ENCODE results near the gene CALR. TPM values are rescaled to one million over a fixed set of nuclear protein-coding genes. Genes with fewer than 3 reads are reported as not detected.

CALR gene
- total RNA-seq, 2 experiments from 2014 or later: 875 to 886 TPM

Small RNAs within 50 kb of the gene (microRNA-seq; reads per million reads assigned to microRNA genes)
- not detected for gene MIR5695
- gene MIR6515: 6.3 reads per million, percentile 8 among the genes with 10 or more reads in this experiment

Other genes with a start within 250 kb of the CALR start
- gene FBXW9, start 242.0 kb upstream of the CALR start, total RNA-seq: 1 to 10 TPM; 6.0 to 6.1 TPM
- gene TNPO2, start 214.7 kb upstream of the CALR start, total RNA-seq: 10 to 100 TPM; 84.3 to 93.1 TPM
- gene TRIR, start 203.9 kb upstream of the CALR start, total RNA-seq: 100 to 1,000 TPM; 206 to 228 TPM
- 10 to 100 TPM; 66.8 to 71.5 TPM for gene GET3, start 201.1 kb upstream of the CALR start, total RNA-seq
- gene BEST2, start 186.8 kb upstream of the CALR start, total RNA-seq: not detected
- 10 to 100 TPM; 14.4 to 16.9 TPM for gene HOOK2, start 163.1 kb upstream of the CALR start, total RNA-seq
- gene JUNB, start 147.1 kb upstream of the CALR start, total RNA-seq: 10 to 100 TPM; 90.4 to 92.9 TPM
- gene PRDX2, start 136.8 kb upstream of the CALR start, total RNA-seq: 100 to 1,000 TPM; 250 to 267 TPM
- gene THSD8, start 136.5 kb upstream of the CALR start, total RNA-seq: 10 to 100 TPM; 17.7 to 30.9 TPM
- 10 to 100 TPM; 49.2 to 64.0 TPM for gene RNASEH2A, start 132.0 kb upstream of the CALR start, total RNA-seq
- gene RTBDN, start 104.0 kb upstream of the CALR start, total RNA-seq: not detected
- gene MAST1, start 100.1 kb upstream of the CALR start, total RNA-seq: 1 to 10 TPM in 1 of 2 experiments, under 1 TPM in 1; 0.89 to 1.3 TPM
- gene DNASE2, start 57.2 kb upstream of the CALR start, total RNA-seq: 10 to 100 TPM; 26.1 to 27.4 TPM
- under 1 TPM in 1 of 2 experiments, not detected in 1; 0.21 TPM for gene KLF1, start 51.4 kb upstream of the CALR start, total RNA-seq
- gene GCDH, start 47.4 kb upstream of the CALR start, total RNA-seq: 10 to 100 TPM; 39.5 to 42.5 TPM
- gene SYCE2, start 19.3 kb upstream of the CALR start, total RNA-seq: 1 to 10 TPM; 3.4 to 3.9 TPM
- gene FARSA, start 4.9 kb upstream of the CALR start, total RNA-seq: 100 to 1,000 TPM in 1 of 2 experiments, 10 to 100 TPM in 1; 98.8 to 106 TPM
- 100 to 1,000 TPM; 138 to 140 TPM for gene RAD23A, start 7.3 kb downstream of the CALR start, total RNA-seq
- 10 to 100 TPM; 23.4 to 25.4 TPM for gene GADD45GIP1, start 18.6 kb downstream of the CALR start, total RNA-seq
- under 1 TPM; 0.21 to 0.34 TPM for gene DAND5, start 31.0 kb downstream of the CALR start, total RNA-seq
- gene NFIX, start 56.9 kb downstream of the CALR start, total RNA-seq: 1 to 10 TPM in 1 of 2 experiments, under 1 TPM in 1; 0.40 to 1.4 TPM
- gene LYL1, start 164.2 kb downstream of the CALR start, total RNA-seq: 1 to 10 TPM; 3.3 to 3.8 TPM
- 10 to 100 TPM; 59.8 to 60.3 TPM for gene TRMT1, start 178.1 kb downstream of the CALR start, total RNA-seq
- gene NACC1, start 179.7 kb downstream of the CALR start, total RNA-seq: 10 to 100 TPM; 74.6 to 84.8 TPM
- 10 to 100 TPM; 68.4 to 69.2 TPM for gene STX10, start 211.8 kb downstream of the CALR start, total RNA-seq
- 100 to 1,000 TPM; 203 to 210 TPM for gene IER2, start 211.8 kb downstream of the CALR start, total RNA-seq